ENCODE measurements around the gene MDFI. TPM values are rescaled to one million over a fixed set of nuclear protein-coding genes. Genes with fewer than 3 reads are reported as not detected.

The MDFI gene
- total RNA-seq, 4 donors from 2014 or later = 24.3 to 120 (median 45.3) TPM

DNA sequence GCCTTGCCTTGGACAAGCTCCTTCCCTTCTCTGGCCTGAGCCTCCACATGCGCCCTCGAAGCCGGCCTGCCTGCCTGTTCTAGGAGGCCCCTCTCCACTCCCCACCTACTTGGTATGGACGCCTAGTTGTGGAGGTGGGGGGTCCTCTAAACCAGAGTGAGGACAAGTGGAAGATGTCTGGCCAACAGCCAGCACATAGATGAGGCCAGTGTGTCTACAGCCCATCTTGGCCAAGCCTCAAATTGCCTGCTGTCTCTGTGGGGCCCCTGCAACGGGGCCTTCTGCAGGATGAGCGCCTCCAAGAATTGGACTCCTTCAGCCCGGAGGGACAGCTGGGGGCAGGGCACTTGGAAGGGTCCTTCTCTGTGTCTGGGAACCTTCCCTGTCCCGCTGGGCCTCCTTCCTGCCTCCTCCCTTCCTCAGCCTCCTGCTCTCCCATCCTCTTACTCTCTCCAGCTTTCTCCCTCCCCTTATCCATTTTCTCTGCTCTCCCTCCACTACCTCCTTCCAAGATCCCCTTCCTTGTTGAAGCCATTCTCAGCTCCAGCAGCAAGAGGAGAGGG, 1.6 kb downstream of the MDFI start:
- no peak for DNase-seq (ENCODE audit: low spot score)

DNA sequence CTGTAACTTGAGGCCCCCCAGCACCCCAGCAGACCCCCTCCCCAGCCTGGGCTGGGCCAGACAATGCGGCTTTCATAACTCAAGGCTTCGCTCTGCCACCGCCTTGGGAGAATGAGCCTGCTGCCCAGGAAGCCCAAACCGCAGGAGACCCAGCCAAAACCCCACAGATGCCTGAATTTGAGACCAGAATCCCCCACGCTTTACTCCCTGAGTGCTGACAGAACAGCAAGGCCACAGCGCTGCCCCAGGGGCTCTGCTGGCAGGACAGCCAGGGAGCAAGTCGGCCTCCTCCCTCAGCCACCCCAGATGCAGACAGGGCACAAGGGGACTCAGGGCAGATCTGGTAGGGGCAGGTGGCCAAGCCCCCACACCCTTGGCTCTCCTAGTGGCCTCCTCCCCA, 2.2 kb downstream of the MDFI start:
- no peak for DNase-seq (ENCODE audit: low spot score)
- no peak for ATAC-seq (ENCODE audit: low FRiP score)
- TF ChIP-seq CTCF (IDR thresholded peaks at IDR 0.05) = no peak

More for the DNA sequence above, 1.6 kb downstream of the MDFI start:
- TF ChIP-seq CTCF (IDR thresholded peaks at IDR 0.05) = no peak
- no peak for ATAC-seq (ENCODE audit: low FRiP score)

DNA sequence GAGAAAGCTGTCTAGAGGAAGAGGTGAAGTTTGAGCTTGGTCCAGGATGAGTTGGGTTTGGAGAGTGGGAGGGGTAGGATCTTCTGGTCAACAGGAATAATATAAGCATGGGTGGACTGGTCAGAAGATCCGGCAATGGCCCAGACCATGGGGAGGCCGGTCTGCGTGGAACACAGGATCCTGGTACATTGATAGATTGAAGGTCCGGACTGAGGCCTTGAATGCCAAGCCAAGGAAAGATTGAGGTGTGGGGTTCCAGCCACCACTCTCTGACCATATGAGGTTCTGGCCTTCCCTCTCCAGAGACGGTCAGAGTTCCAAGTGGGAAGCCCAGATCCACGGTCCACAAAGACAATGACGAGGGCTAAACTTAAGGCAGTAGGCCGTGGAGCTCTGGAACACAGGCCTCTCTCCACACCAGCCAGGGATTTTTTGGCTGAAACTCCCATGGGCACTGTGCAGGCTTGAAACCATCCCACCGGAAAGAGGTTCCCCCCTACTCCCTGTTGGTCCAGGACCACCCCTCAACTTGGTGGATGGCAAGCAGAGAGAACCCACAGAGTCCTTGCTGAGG, 3.2 kb downstream of the MDFI start:
- ATAC-seq (ENCODE audit: low FRiP score) (no peak), DNase-seq (ENCODE audit: low spot score) (no peak)
- no peak for TF ChIP-seq CTCF (IDR thresholded peaks at IDR 0.05)

DNA sequence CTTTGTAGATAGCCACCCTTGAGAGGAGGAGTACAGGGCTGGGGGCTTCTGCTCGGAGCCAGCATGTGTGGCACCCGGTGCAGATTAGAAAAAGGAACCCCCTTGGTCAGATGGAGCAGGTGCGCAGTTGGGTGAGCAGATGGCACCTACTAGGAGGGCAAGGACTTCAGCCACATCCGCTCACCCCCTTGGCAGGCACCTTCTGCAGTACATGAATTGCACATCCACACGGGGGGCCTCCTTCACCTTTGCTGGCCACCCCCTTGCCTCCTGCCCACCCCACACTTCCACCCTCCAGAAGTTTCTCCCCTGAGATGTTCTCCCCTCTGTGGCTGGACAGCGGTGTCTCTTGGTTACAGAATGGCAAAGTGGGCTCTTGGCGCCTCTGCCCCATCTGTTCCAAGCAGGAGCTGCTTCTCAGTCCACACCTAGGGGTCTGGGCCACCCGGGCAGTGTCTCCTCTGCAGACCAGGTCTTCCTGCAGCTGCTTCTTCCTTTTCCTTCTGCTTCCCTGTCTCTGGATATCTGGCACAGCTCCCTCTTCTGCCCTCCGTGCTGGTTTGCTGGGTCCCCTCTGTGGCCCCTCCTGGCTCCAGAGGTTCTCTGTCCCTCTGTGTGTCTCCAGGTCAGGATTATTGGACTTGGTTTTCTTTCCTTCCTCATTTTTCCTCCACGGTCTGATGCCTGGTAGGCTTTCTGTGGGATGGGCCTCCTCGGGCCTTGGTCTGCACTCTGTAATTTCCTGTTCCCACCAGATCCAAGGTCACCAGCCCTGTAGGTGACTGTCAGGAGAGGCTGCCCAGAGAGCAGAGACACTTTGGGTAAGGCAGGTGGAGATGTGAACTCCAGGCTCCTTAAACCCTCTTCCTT, 4.1 kb downstream of the MDFI start:
- no peak for TF ChIP-seq CTCF (IDR thresholded peaks at IDR 0.05)
- DNase-seq (ENCODE audit: low spot score) (no peak), ATAC-seq (ENCODE audit: low FRiP score) (no peak)

GRCh38 chr6:41642960-41643898, 5.0 kb downstream of the MDFI start:
- ATAC-seq (ENCODE audit: low FRiP score) (no peak), DNase-seq (ENCODE audit: low spot score) (no peak)
- no peak for TF ChIP-seq CTCF (IDR thresholded peaks at IDR 0.05)

GRCh38 chr6:41643899-41644269, 5.6 kb downstream of the MDFI start:
- no peak for ATAC-seq (ENCODE audit: low FRiP score)
- no peak for DNase-seq (ENCODE audit: low spot score)
- TF ChIP-seq CTCF (IDR thresholded peaks at IDR 0.05) = no peak
